ENCODE data around the gene OPA3. TPM values are rescaled to one million over a fixed set of nuclear protein-coding genes. Genes with fewer than 3 reads are reported as not detected.

Gene OPA3
- total RNA-seq, 1 experiment from 2014 or later, result 15.2 TPM

DNA sequence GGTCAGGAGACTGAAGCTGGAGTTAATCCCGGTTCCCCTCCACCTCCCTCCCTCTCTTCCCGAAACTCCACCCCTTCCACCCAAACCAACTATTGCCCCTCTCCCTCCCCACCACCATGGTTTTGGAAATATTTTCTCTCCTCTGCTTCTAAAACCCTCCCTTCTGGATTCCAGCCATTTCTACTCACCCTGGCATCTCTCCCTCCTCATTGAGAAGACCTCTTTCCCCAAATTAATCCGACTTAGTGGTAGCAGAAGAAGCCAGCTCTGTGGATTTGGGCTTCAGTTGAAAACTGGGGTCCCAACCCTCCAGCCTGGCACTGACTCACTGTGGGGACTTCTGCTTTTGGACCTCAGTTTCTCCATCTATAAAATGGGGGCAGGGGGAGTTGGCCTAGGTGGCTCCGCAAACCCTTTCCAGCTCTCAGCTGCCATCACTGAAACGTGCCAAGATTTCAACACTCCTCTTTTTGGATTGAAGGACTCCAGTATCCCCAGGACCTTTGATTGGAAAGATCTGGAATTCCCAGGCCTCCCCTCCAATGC is 15.8 kb upstream of the OPA3 start:
- H3K4me3 ChIP-seq (ENCODE audit: low read depth, low read length, poor library complexity, severe bottlenecking), result no peak overlapping the region
- no TSS peak for BruUV-seq (replicated peaks)
- no peak for TF ChIP-seq EZH2 (IDR thresholded peaks at IDR 0.05; ENCODE audit: borderline replicate concordance, low read depth, low read length, poor library complexity, severe bottlenecking)
- TF ChIP-seq, protein P1, sequence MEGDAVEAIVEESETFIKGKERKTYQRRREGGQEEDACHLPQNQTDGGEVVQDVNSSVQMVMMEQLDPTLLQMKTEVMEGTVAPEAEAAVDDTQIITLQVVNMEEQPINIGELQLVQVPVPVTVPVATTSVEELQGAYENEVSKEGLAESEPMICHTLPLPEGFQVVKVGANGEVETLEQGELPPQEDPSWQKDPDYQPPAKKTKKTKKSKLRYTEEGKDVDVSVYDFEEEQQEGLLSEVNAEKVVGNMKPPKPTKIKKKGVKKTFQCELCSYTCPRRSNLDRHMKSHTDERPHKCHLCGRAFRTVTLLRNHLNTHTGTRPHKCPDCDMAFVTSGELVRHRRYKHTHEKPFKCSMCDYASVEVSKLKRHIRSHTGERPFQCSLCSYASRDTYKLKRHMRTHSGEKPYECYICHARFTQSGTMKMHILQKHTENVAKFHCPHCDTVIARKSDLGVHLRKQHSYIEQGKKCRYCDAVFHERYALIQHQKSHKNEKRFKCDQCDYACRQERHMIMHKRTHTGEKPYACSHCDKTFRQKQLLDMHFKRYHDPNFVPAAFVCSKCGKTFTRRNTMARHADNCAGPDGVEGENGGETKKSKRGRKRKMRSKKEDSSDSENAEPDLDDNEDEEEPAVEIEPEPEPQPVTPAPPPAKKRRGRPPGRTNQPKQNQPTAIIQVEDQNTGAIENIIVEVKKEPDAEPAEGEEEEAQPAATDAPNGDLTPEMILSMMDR (conservative IDR thresholded peaks at IDR 0.05; ENCODE audit: low read depth, low read length), result no peak

DNA sequence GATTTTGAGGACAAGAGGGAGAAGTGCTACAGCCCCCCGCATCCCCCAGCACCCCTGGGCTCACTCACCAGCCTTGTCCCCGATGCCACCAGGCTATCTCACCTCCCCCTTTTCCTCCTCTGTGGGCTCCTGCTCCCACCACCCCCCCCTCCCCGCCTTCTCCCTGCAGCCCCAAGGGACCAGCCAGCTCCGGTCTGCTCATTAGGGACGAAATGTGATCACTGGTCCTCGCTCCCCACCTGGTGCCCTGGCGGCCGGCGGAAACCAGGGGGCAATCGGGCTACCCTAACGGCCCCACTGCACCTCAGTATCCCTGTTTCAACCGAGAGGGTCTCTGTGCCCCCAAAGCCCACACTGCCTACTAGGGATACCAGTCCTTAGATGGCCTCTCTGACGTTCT is 14.7 kb upstream of the OPA3 start:
- Histone ChIP-seq H3K4me3 (ENCODE audit: low read depth, low read length, poor library complexity, severe bottlenecking) (no peak overlapping the region), H3K9me3 (ENCODE audit: low read depth, low read length, poor library complexity, severe bottlenecking) (no peaks in the 10 kb centered on the region), H3K27me3 (replicated peaks; ENCODE audit: insufficient read depth, low read depth, low read length, poor library complexity) (peaks cover 59% of the 10 kb centered on the region), H3K36me3 (ENCODE audit: insufficient read depth, low read length, poor library complexity, severe bottlenecking) (no peaks in the 10 kb centered on the region), H3K27ac (ENCODE audit: low read depth, low read length, poor library complexity, severe bottlenecking) (no peak overlapping the region), H3K4me1 (ENCODE audit: insufficient read depth, low read length, poor library complexity, severe bottlenecking) (peaks cover 8% of the 10 kb centered on the region)
- intact Hi-C loops (cut with micrococcal nuclease; ENCODE audit: unreplicated experiment), result no loop called here
- CTCF ChIA-PET, result interaction anchor here (0.9 kb wide), 1 partner anchor 43 kb away, joined by 4 read pairs; no protein-coding TSS in a partner anchor
- POLR2A ChIA-PET (ENCODE audit: low non-redundant PET), result no interaction called here
- no peak for DNase-seq (ENCODE audit: low spot score)
- TF ChIP-seq, protein P1 (conservative IDR thresholded peaks at IDR 0.05; ENCODE audit: low read depth, low read length), result no peak
- TF ChIP-seq EZH2 (IDR thresholded peaks at IDR 0.05; ENCODE audit: borderline replicate concordance, low read depth, low read length, poor library complexity, severe bottlenecking), result no peak
- no TSS peak for BruUV-seq (replicated peaks)

More for the DNA sequence above, 15.8 kb upstream of the OPA3 start:
- Histone ChIP-seq H3K27me3 (replicated peaks; ENCODE audit: insufficient read depth, low read depth, low read length, poor library complexity) (peaks cover 59% of the 10 kb centered on the region), H3K36me3 (ENCODE audit: insufficient read depth, low read length, poor library complexity, severe bottlenecking) (no peaks in the 10 kb centered on the region), H3K9me3 (ENCODE audit: low read depth, low read length, poor library complexity, severe bottlenecking) (no peaks in the 10 kb centered on the region), H3K4me1 (ENCODE audit: insufficient read depth, low read length, poor library complexity, severe bottlenecking) (peaks cover 8% of the 10 kb centered on the region), H3K27ac (ENCODE audit: low read depth, low read length, poor library complexity, severe bottlenecking) (no peak overlapping the region)
- ChIA-PET CTCF (no interaction called here), POLR2A (ENCODE audit: low non-redundant PET) (no interaction called here)
- intact Hi-C loops (cut with micrococcal nuclease; ENCODE audit: unreplicated experiment), result loop anchor here (5.0 kb wide), 1 partner anchor 92 kb away; the partner anchor contains the start of genes QPCTL and SNRPD2
- DNase-seq (ENCODE audit: low spot score), result no peak

DNA sequence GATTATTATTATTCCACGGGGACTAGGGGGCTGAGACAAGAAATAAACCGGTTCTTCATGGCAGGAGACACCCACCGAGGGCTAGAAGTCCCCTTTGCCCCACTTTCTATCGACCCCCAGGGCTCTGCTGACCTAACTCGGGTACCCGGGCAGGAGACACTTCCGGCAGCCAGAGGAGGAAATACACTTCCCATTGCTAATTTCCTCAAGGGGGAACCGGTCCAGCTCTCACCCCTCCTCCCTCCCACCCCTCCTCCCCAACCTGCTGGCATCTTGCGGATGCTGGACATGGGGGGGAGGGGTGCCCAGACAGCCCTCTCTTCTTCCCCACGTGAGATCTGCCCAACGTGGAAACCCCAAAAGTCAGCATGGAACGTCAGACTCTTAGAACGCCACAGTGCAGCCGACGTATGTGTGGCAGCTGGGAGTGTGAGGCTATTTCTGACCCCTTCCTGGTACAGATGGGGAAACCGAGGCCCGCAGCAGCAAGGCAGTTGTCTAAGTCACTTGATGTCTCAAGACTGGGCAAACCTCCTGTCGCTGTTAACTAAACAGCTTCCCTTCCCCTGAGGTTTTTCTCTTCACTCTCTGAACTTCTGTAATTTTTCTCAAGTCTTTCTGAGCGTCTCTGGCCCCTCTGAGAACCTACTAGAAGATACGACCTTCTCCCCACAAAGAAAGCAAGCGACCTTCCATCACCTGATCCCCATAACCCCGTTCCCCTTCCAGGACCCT is 13.8 kb upstream of the OPA3 start:
- ChIA-PET POLR2A (ENCODE audit: low non-redundant PET) (no interaction called here), CTCF (interaction anchor here (0.9 to 1.1 kb wide), 2 partner anchors 44 kb away, joined by 4 to 7 read pairs; no protein-coding TSS in a partner anchor)
- Histone ChIP-seq H3K9me3 (ENCODE audit: low read depth, low read length, poor library complexity, severe bottlenecking) (no peaks in the 10 kb centered on the region), H3K27ac (ENCODE audit: low read depth, low read length, poor library complexity, severe bottlenecking) (no peak overlapping the region), H3K36me3 (ENCODE audit: insufficient read depth, low read length, poor library complexity, severe bottlenecking) (no peaks in the 10 kb centered on the region), H3K4me1 (ENCODE audit: insufficient read depth, low read length, poor library complexity, severe bottlenecking) (peaks cover 8% of the 10 kb centered on the region), H3K4me3 (ENCODE audit: low read depth, low read length, poor library complexity, severe bottlenecking) (no peak overlapping the region), H3K27me3 (replicated peaks; ENCODE audit: insufficient read depth, low read depth, low read length, poor library complexity) (peaks cover 59% of the 10 kb centered on the region)
- no peak for DNase-seq (ENCODE audit: low spot score)
- TF ChIP-seq, protein P1 (conservative IDR thresholded peaks at IDR 0.05; ENCODE audit: low read depth, low read length), result no peak
- no peak for TF ChIP-seq EZH2 (IDR thresholded peaks at IDR 0.05; ENCODE audit: borderline replicate concordance, low read depth, low read length, poor library complexity, severe bottlenecking)
- intact Hi-C loops (cut with micrococcal nuclease; ENCODE audit: unreplicated experiment), result no loop called here
- BruUV-seq (replicated peaks), result no TSS peak
